ENCODE results near the gene SLIT1. TPM values are rescaled to one million over a fixed set of nuclear protein-coding genes. Genes with fewer than 3 reads are reported as not detected.
A peak's percentile ranks its signal among the peaks of the same experiment; 100 is the strongest.

The SLIT1 gene
- total RNA-seq, 1 experiment from 2014 or later, result not detected

DNA sequence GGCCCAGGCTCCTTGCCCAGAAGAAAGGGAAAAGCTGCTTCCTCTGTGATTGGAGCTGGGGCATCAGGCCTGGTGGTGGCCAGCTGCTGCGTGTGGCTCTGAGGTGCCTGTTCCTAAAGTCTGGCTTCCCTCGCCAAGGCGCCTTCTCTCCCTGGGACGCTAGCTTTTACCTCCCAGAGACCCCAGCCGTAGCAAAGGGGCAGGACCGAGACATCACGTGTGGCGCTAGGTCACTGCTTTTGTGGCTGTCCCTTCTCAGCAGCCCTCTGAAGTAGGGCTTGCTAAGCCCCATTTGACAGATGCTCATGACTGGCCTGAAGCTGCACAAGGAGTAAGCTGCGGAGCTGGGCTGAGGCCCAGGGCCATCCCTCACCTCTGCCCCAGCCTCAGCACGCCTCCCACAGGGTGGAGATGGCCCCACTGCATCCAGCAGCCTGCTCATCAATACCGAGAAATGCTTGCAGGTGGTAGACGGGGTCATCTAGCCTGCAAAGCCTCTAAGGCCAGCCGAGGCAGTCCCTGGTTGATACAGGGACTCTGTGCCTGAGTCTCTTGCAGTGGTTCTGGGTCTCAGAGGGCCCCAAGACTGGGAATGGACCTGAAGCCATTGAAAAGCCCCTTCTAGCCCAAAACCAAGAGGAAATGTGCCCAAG lies 182.5 kb downstream of the SLIT1 start:
- no peak for DNase-seq (ENCODE audit: low read depth)

DNA sequence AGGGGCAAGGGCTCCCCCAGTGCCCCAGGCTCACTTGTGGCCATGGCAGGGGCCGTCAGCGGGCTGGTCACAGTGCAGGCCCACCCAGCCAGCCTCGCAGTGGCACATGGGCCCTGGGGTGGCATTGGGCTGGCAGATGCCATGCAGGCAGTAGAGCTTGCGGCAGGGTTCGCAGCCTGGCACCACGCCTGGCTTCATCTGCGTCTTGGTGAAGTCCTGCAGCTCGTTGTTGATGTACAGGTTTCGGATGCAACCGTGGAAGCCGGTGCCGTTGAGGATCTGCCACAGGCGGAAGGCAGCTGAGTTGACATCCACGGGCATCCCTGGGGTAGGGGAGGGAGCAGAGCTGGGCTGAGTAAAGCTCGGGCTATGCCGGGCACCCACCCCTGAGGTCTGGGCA lies 183.1 kb downstream of the SLIT1 start:
- no peak for DNase-seq (ENCODE audit: low read depth)

DNA sequence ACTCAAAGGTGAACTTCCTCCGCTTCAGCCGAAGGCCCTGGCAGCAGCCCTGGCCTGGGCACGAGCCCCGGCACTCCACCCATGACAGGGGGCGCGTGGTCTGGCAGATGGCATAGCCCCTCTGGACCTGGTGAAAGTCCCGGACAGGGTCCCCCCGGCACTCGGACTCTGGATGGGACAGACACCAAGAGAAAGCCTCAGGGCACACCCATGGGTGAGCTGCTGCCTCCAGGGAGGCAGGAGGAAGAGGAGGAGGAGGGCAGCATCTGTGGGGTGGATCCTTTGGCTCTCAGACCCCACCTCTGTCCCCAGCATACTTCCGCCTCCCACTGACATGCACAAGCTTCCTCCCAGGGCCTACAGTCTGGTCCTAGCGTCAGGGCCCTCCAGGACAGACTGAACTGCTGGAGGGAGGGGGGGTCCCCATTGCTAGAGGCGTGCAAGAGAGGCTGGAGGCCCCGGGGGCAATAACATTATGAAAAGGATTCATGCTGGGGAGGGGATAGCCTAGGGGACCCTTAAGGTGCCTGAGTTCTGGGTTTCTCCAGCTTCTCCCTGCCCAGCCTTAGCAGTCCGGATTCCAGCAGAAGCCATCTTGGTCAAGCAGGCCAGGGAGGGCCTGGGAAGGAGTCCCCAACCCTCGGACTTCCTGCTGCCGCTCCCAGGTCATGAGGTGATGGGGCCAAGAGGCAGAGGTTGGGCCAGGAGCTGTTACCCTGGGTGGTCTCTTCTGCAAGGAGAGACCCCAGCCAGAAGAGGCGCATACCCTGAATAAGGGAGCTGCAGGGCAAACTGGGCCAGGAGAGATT lies 184.4 kb downstream of the SLIT1 start:
- no peak for DNase-seq (ENCODE audit: low read depth)

DNA sequence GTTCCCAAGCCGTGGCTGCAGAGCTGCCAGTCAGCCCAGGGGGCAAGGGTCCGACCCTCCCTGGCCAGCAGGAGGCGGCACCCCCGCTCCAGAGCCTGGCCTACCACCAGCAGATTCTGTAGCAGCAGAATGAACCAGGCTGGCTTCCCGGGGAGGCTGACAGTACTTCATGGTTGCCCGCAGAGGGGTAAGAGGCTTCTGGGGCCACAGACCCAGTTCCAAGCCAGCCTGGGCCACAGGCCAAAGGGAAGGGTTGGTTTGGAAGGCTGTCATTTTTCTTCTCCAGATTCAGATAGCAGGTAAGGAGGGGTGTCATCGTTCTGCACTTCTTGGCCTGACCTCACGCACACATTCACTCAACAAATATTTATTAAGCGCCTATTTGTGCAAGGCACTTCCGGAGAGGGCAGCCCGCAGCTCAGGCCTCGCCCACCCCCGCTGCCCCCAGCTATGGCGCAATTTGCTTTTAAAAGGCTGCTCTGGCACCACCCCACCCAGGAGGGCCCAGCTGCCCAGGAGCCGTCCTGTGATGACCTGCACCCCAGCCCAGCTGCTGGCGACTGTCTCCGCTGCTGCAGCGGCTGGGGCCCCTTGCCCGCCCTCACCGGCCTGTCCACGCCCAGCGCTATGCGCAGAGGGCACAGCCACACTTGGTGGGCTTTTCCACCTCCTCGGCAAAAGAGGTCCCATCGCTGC lies 185.1 kb downstream of the SLIT1 start:
- peak; percentile 29 for DNase-seq (ENCODE audit: low read depth)

DNA sequence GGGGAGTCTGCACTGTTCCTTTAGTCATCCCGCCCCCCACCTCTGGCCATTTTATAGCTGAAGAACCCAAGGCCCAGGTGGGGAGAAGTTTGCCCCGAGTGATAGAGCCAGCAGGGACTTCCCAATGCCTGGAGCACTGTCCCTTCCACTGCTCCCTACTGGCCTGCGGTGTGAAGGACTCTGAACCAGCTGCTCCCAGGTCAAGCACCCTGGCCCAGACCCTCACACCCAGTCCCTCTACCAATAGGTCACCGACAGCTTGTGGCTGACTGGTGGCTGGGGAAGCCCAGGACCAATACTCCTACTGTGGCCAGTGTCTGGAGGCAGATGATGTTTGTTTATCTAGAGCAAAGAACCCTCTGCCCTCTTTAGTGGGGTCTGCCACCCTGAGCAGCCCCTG lies 185.8 kb downstream of the SLIT1 start:
- DNase-seq (ENCODE audit: low read depth), result no peak

DNA sequence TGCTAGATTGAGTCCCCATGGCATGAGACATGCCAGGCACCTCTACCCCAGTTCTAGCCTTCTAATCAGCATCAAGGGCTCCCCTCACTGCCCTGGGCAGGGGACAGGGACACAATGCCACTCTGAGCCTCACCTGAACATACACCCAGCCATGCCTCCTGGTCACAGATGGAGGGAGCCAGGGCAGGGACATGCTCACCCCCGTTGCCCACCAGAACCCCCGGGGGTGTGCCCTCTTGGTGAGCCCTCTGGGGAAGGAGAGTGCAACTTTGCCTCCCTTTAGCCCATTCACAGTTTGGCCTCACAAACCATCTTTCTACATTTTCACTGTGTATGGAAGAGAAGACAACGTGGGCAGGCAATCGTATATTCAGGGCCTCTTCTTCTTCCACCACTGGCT lies 186.4 kb downstream of the SLIT1 start:
- no peak for DNase-seq (ENCODE audit: low read depth)

DNA sequence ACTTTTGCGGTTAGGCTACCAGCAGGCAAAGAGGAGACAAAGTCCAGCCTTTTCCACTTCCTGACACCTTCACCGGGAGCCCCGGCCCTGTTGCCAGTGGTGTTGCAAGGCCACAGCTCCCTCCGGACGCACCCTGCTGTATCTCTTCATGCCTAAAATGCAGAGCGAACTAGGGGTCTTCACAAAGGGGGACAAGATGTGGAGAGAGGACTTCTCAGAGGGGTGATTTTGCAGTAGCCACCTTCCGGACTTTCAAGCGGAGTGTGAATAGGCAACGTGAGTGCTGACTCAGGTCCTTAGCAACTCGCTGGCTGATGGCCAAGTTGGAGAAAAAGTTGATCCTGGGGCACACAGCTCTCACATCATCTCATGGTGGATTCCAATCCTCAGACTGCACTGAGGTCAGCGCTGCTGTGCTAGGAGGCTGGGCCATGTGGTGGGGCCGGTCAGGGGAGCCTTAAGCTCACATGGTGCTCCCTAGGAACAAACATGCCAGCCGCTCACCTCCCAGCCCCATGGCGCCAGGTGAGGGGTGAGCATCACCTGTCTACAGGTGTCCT lies 187.3 kb downstream of the SLIT1 start:
- DNase-seq (ENCODE audit: low read depth), result peak; percentile 71

DNA sequence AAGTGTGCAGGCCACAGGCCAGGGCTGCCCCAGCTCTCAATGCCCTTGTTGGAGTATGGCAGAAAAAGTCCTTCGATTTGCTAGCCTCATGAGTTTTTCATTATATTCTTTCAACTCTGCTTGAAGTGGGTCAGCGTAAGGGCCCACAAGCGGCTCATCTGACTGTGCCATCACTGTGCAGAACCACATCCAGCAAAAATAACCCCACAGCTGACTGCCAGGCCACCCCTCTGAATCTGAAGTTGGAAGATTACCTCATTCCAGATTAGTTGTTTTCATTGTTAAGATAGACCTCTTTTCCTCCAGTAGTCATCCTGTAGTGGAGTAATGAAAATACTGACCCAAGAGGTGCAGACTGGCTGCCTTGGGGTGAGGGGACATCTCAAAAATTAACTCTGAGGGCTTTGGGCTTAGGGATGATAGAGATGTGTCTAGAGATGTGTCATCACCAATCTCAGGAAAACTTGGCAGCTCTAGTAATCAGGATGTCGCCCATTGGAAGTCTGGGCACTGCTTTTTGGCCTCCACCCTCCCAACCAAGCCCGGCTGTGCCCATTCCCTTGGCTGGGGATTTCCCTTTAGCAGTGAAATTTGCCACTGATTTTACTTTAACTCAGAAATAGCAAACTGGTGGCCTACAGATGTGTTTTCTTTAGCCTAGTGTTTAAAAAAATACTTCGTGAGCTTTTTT lies 189.3 kb downstream of the SLIT1 start:
- DNase-seq (ENCODE audit: low read depth), result no peak

DNA sequence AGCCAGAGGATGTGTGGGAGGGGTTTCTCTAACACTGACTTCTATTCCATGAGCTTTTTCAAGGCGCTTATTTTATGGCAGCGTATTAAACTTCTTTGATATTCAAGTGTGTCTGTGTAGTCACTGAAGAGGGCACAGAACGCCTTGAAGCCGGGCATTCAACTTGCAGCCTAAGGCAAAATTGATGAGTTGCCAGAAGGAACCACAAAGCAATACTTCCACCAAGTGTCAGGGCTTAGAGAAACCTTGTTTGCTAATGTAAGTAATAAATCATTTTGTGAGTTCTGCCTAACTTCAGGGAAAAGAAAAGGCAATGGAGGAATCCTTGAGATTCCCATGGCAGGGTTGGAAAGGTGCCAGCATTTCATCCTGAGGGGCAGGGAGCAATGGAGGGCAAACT lies 189.9 kb downstream of the SLIT1 start:
- peak; percentile 95 for DNase-seq (ENCODE audit: low read depth)

DNA sequence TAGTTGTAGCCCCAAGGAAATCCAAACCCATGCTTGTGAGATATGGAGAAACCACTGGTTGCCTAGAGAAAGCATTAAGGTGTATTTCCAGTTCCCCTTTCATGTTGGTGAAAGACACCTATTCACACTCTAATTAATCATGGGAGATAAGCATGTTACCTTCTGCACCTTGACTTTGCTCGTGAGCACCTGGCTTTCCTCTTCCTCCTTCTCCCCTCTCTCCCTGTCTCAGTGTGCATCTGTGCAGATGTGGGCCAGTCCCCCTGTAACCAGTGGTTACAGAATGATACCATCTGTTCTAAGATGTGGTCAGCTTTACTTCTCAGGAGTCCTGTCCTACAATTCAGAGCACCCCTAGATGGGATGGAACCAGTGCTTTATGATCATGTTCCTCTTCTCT lies 193.0 kb downstream of the SLIT1 start:
- no peak for DNase-seq (ENCODE audit: low read depth)

DNA sequence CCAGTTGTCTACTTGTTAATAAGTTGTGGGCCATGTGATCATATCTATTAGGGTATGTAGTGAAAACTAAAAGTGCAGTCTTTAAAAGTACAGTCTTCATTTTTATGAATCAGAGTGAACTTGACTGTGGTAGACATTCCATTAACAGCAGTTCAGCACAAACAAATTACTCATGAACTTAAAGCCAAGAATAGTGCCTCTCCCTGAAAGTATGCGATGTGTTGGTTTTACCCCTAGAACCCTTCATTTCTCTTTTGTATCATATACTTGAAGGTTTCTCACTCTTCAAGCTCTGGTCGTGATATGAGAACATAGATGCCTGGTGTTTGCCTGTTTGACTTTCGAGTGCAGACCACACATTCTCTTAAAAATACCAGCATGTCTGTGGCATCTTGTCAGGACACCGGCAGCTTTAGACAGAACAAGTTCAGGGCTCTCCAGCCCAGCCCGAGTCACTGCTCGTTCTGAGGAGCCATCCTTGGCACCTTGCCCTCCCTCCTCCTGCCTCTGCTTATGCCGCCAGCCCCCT lies 194.4 kb downstream of the SLIT1 start:
- peak; percentile 74 for DNase-seq (ENCODE audit: low read depth)

DNA sequence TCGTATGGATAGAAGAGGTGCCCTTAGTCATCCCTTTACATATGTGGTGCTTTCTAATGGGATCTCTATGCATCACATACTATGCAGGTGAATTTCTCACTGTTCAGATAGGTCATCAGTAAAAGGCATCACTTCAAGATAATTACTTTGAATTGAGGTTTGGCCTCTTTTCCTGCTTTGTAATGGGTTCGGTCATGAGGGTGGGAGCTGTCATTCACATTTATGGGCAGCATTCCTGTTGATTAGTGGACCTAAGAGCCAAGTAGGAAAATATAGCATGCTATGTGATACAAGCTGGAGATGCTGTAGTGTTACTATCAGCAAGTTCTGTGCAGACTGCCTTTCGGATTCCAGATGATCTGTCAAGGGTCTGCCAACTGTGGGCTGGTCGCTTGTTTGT lies 197.3 kb downstream of the SLIT1 start:
- no peak for DNase-seq (ENCODE audit: low read depth)

DNA sequence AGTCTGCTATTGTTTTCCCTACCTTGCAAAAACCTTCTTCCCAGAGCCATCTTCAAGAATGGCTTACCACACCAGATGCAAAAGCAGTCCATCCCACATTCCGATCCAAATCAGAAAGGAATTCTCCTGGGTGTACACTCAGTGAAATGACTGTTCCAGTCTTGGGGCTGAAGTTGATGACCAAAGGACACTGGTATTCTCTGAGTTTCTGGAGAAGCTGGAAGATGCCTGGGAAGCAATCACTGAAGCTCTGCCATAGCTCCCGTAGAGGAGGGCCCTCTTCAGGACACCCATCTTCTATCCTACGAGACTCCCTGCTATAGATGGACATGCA lies 197.9 kb downstream of the SLIT1 start:
- peak; percentile 21 for DNase-seq (ENCODE audit: low read depth)

DNA sequence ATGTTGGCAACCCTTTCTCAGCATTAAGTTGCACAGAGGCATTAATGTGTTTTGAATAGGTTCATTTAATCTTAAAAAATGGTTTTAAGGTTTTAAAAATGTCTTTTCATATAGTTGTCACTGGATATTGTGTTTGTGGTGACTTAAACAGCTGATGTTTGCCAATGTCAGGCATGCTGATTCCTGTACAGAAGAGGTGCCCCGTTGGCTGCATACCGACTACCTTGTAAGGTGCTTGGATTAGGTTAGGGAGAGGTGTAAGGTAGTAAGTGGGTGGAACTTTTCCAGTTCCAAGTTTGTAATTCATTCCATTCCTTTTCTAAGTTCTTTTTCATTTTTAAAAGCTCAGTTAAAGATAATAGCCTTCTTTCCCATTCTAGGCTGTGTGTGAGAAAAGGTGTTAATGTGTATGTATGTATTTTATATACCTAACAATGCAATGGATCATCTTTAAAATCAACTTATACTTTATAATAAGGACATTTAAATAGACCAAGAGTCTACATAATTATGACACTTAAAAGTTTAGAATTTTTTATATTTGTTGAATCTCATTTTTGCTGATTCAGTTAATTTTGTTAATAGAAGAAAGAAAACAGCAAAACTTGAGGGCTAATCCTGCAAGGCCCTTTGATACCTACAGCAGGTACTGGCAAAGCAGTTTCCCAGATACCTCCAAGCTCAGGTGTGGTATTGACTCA lies 198.5 kb downstream of the SLIT1 start:
- no peak for DNase-seq (ENCODE audit: low read depth)

DNA sequence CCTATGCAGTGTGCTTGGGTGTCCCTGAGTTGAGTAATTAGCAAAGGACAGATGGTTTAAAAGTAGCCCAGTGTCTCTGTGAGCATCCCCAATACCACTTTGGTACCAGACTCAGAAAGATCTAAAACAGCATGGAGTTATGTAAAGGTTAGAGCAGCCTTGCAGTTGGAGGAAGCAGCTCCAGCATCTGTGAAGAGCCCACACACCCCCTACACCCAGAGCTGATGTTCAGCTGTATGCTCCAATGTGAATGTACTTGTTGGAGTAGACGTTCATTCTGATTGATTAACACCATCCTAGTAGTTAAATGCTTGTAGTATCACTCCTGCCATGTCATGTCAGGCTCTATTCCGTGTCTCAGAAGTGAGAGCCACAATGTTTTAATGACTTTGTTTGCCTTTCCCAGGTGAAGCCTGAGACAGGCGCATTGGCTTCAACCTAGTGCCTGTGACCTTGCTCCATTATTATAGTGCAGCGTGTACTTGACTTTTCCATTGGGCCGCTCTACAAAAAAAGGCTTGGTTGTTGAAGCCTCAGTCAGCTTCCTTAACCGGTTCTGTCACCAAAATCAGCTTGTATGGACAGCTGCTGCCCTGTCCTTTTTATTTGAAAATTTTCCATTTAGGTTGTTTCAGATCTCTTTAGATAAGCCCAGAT lies 199.4 kb downstream of the SLIT1 start:
- DNase-seq (ENCODE audit: low read depth), result no peak

DNA sequence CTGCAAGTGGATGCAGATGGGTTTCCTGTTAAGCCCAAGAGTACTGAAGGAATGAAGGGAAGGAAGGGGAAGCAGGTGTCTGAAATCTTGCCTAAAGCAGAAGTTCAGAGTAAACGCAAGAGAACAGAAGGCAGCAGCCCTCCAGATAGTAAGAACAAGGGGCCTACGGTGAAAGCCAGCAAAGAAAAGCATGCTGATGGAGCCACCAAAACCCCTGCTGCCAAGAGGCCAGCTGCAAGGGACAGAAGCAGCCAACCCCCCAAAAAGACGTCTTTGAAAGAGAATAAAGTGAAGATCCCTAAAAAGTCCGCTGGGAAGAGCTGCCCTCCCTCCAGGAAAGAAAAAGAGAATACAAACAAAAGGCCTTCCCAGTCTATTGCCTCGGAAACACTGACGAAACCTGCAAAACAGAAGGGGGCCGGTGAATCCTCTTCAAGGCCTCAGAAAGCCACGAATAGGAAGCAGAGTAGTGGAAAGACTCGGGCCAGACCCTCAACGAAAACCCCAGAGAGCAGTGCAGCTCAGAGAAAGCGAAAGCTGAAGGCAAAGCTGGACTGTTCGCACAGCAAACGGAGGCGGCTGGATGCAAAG lies 201.1 kb downstream of the SLIT1 start:
- no peak for DNase-seq (ENCODE audit: low read depth)

DNA sequence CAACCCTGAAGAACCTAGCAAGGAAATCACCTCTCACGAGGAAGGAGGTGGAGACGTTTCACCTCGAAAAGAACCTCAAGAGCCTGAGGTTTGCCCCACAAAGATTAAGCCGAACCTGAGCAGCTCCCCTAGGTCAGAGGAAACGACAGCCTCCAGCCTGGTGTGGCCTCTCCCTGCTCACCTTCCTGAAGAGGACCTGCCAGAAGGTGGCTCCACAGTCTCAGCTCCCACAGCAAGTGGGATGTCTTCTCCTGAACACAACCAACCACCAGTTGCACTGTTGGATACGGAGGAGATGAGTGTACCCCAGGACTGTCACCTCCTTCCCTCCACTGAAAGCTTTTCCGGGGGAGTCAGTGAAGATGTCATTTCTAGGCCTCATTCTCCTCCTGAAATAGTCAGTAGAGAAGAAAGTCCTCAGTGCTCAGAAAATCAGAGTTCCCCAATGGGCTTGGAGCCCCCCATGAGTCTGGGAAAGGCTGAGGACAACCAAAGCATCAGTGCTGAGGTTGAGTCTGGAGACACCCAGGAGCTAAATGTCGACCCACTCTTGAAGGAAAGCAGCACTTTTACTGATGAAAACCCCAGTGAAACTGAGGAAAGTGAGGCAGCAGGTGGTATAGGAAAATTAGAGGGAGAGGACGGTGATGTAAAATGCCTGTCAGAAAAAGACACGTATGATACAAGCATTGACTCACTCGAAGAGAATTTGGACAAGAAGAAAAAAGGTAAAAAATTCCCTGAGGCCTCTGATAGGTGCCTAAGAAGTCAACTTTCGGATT lies 203.4 kb downstream of the SLIT1 start:
- no peak for DNase-seq (ENCODE audit: low read depth)

DNA sequence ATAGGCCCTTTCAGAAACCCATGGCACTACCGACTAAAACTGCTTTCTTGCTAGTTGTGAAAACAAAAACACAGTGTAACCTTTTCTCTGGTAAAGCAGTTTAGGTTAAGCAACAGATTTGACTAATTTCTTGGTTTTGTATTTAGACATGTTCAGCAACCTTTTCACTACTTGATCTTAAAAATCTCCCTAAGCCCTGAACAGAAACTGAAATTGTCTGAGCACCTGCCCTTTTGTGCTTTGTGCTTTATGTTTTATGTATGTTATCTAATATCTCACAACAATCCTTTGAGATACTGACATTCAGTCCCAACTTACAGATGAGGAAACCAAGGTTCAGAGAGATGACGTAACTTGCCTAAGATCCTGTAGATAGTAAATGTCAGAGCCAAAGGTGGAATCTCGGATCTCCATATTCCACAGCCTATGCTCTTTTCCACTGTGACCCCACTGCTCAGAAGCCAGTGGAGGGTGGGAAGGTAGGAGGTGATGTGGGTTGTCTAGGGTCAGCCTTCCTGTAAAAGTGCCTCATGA lies 207.1 kb downstream of the SLIT1 start:
- no peak for DNase-seq (ENCODE audit: low read depth)

DNA sequence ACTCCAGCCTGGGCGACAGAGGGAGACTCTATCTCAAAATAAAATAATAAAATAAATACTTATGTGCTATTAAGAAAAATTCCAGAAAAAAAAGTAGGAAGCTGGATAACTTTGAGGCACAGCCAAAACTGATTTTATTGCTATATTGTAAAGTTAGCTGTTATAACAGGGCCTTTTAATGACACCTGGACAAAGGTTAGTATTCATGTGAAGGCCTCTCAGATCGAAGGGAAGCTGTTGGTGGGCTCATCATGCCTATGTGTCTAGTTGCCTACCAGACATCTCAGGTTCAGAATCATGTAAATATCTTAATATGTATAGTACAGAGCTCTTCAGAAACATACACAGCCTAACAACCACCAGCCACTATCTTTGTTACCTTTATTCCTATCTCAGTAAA lies 210.6 kb downstream of the SLIT1 start:
- no peak for DNase-seq (ENCODE audit: low read depth)
